GM18907 (cell line): ENCODE data around the gene HERPUD2.
"Not testable (repeated sequence)": the region's sequence is repeated elsewhere in the genome, so short reads cannot be mapped to it uniquely, and the experiment has no call there.

Source experiments
- ATAC-seq: cut with Tn5 transposase; IDR thresholded peaks from one replicate; pipeline ENCODE4 v1.9.1; 2021; ENCODE audit warnings: mild to moderate bottlenecking, moderate library complexity; ENCODE audit not compliant: unreplicated experiment

HERPUD2 gene

DNA sequence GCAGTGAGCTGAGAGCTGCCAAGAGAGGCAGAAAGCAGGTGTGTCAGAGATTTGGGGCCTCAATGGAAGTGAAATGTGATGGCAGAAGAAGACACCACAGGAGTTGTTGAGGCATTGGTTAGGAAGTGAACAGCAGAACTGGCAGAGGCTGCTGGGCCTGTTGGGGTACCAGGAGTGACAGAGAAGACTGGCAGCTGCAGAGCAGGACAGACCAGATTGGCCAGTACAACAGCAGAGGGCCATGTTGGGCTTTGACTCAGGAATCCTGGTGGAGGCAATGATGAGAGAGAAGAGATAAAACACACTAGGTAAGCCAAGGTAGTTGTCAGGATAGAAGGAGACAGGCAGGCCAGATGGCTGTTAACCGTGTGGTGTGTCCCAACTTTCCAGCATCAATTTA is 19.9 kb upstream of the HERPUD2 start:
- ATAC-seq, result no peak

DNA sequence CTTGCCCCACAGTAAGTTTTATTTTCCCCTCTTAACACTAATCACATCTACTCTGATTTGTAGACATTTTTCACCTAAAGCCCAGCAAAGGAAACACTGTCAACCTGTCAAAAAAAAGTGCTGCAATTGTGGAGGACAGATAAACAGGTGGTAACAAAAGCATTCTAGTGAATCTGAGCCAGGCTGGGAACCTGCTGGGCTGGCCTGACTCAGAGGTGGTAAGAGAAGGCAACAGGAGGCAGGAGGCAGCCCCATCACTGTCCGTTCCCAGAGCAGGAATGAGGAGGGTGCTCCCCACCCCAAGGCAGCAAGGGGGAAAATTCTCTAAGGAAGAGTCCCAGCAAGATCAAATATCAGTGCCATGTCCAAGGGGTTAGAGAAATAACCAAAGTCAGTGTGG is 19.5 kb upstream of the HERPUD2 start:
- no peak for ATAC-seq

DNA sequence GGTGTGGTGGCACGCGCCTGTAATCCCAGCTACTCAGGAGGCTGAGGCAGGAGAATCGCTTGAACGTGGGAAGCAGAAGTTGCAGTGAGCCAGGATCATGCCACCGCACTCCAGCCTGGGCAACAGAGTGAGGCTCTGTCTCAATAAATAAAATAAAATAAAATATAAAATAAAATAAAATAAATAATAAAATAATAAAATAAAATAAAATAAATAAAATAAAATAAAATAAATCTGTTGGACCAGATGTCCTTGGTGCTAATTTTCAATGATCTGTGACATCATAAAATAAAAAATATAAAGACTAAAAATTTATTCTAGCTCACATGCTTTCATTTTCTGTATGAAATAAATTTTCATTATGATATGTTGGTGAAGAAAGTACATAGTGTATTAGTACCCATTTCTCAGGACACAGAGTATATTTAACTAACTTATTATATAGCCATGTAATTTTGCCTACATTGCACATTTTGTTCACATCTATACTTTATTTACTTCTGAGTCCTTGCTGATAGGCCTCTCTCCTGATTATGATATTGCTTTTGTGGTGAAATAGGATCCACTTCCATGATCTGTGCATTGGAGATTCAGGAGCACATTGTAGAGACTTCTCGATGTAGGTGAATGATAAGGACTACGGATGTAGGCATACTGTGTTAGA is 17.8 kb upstream of the HERPUD2 start:
- no peak for ATAC-seq

GRCh38 chr7:35707422-35707821 is 12.5 kb upstream of the HERPUD2 start:
- no peak for ATAC-seq

- no peak for ATAC-seq
Observed at GRCh38 chr7:35705932-35706461, 11.1 kb upstream of the HERPUD2 start.

GRCh38 chr7:35704261-35704660 is 9.3 kb upstream of the HERPUD2 start:
- ATAC-seq, result no peak

GRCh38 chr7:35702541-35702940 is 7.6 kb upstream of the HERPUD2 start:
- ATAC-seq, result no peak

- no peak for ATAC-seq
Observed at GRCh38 chr7:35701287-35701900, 6.5 kb upstream of the HERPUD2 start.

GRCh38 chr7:35700865-35701264 is 5.9 kb upstream of the HERPUD2 start:
- no peak for ATAC-seq

DNA sequence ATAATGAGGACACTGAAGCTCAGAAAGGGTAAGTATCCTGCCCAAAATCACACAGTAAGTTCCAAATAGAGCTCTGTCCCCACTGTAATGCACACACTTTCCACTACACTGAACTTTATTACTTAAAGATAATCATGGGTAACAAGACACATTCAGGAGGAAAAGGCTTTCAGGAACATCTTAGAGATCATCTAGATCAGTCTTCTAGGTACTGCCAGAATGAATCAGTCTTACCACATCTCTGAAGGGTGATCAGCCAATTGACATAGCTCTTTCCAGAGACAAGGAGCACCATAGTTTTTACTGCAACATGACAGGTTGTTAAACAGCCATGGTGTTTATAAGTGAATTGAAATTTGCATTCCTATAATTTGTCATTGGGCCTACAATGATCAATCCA is 5.4 kb upstream of the HERPUD2 start:
- ATAC-seq, result no peak

DNA sequence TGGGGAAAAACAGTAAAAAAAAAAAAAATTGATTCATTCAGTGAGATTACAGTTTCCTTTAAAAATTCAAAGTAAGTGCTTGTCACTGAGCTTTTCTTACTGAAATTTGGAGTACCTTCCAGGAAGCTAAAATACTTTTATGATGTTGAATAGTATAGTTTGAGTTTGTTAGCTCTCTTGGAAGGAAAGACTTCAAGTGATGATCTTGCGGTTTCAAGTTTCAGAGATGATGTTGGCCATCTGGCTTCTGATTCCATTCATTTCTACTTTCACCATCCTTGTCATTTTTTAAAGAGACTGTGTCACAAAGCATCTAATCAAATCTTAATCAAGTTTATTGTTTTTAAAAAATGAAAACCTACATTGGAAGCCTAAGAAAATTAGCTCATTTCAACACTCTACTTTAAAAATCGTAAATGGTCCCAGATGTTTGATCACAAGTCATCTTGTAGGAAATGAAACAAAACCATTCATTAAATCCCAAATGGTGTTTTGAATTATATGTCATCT is 4.9 kb upstream of the HERPUD2 start:
- ATAC-seq, result no peak

DNA sequence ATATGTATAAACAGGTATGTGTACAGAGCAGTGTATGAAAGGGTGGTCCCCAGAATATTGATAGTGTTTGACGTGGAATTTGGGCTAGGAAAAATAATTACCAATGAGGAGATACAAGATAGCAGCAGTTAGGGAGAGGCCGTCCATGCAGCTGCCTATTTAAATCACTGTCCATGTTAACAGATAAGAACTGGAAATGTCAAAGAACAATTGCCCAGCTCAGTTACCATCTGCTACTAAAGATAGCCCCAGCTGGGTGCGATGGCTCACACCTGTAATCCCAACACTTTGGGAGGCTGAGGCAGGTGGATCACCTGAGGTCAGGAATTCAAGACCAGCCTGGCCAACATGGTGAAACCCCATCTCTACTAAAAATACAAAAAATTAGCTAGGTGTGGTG is 3.4 kb upstream of the HERPUD2 start:
- not testable (repeated sequence) for ATAC-seq

DNA sequence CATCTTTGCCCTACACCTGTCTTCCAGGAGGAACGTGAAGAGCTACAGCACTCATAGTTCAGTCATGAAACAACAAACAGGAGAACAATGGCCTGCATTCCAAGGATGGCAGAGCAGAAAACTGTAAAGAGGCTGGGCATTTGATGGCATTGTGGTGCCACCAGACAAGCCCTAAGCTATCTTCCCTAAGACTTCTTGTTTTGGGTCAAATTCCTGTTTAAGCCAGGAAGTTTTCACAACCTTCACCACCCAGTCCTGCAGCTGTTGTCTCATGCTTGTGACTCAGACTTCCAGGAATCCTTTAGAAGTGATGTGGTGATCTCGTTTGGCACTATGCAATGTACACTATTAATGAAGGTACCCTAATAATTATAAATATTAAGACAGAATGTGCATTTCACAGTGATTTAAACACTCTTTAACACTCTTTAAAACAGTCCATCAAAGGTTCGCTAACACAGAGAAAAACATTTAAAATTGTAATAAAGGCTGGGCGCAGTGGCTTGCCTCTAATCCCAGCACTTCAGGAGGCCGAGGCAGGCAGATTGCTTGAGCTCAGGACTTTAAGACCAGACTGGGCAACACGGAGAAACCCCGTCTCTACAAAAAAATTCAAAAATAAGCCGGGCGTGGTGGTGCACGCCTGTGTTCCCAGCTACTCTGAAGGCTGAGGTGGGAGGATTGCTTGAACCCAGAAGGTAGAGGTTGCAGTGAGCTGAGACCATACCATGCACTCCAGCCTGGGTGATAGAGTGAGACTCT is 2.7 kb upstream of the HERPUD2 start:
- ATAC-seq, result no peak

DNA sequence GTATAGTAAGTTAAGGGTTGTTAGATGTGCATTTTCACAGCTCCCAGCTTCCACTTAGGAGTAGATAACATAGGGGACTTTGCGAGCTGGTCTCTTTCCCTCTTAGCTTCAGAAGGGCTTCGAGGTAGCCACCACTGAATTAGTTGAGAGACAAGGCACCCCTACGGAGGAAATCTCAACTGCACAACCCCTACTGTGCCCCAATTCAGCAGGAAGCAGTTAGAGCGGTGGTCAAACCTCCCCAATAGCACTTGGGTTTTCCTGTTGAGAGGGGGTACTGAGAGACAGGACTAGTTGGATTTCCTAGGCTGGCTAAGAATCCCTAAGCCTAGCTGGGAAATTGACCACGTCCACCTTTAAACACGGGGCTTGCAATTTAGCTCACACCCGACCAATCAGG is 1.1 kb upstream of the HERPUD2 start:
- ATAC-seq, result no peak

GRCh38 chr7:35695473-35695850 is 527 bp upstream of the HERPUD2 start:
- peak; percentile 8 for ATAC-seq

DNA sequence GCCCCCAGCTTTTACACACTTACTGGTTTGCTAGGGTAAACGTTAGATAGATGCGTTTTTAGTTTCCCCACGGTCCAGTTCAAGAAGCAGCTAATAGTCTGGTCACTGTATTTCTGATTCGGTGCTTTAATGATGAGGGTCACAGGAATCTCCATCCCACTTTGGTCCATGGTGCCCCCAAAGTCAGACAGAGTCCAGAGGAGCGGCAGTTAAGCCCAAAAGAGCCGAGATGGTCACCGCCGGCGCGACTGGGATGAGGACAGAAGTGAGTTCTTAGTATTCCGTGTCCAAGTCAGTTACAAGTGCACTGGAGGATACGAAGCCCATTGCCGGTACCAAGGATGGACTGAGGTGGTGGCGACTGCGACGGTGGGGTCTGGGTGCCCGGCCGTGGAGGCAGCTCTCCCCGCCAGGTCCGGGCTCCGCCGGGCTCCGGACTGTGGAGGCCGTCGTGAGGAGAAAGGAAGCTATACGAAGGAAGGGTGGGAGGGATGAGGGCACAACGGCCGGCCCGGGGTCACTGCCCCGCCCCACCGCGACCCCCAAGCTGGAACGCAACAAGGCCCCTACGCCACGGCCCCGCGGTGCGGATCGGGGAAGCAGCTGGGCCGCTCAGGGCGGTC is 663 bp downstream of the HERPUD2 start:
- ATAC-seq, result peak; percentile 32

DNA sequence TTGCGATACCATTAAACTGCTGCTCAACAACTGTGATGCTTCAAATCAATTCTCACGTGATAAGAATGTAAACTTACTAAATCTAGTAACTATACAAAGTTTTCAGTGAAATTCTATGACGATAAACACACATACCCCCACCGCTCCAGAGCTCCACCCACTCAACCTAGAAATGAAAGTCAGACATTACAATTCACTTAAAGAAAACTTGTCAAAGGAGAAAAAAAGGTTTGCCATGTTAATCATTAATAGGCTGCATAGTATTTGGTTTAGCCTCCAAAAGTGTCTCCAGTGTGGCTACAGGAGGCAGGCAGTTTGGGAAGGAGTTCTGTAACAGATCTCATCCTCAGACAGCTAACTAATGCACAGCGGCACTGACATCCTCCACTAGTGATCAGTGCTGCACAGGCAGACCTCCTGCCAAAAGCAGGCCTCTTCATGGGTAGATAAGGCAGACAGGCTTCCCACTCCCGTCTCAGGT is 3.1 kb downstream of the HERPUD2 start:
- no peak for ATAC-seq

DNA sequence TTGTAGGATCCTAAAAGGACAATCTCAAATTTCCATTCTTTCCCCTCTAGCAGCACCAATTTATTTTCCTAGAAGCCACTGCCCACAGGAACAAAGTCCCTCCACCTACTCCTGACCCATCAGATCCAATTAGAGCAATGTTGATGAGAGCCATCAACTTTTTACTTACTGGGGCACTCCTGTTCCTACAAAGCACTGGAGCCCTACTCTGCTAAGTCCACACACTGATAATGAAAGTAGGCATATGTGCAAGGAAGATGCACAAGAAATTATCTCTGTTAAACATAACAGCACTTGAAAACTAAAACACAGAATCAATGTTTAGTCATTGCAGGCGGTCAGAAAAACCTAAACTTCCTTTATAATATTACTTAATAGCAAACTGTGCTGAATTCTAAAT is 3.6 kb downstream of the HERPUD2 start:
- no peak for ATAC-seq

- not testable (repeated sequence) for ATAC-seq
Observed at GRCh38 chr7:35690614-35691013, 4.3 kb downstream of the HERPUD2 start.

GRCh38 chr7:35685781-35686180 is 9.2 kb downstream of the HERPUD2 start:
- no peak for ATAC-seq
